CD4-positive, alpha-beta T cell treated with Interleukin-15 for 4 hours (primary cell): Measurements from ENCODE around the gene INSL3.
"Not testable (repeated sequence)": the region's sequence is repeated elsewhere in the genome, so short reads cannot be mapped to it uniquely, and the experiment has no call there.

ENCODE experiments used
- DNase-seq: peaks from one replicate; pipeline ENCODE4 v3.0.0-alpha.2; 2020; ENCODE audit warnings: low spot score

The INSL3 gene

GRCh38 chr19:17812099-17812498, 9.2 kb downstream of the INSL3 start:
- DNase-seq: no peak

- no peak for DNase-seq
Observed at GRCh38 chr19:17811681-17812080, 9.6 kb downstream of the INSL3 start.

GRCh38 chr19:17811103-17811502, 10.2 kb downstream of the INSL3 start:
- no peak for DNase-seq

GRCh38 chr19:17807731-17808316, 13.5 kb downstream of the INSL3 start:
- DNase-seq: no peak

- DNase-seq: no peak
Observed at GRCh38 chr19:17806945-17807344, 14.4 kb downstream of the INSL3 start.

- no peak for DNase-seq
Observed at GRCh38 chr19:17805427-17805826, 15.9 kb downstream of the INSL3 start.

- peak; percentile 35 for DNase-seq
Observed at GRCh38 chr19:17803264-17803896, 17.9 kb downstream of the INSL3 start.

- no peak for DNase-seq
Observed at GRCh38 chr19:17802137-17802858, 19.0 kb downstream of the INSL3 start.

GRCh38 chr19:17798599-17798998, 22.7 kb downstream of the INSL3 start:
- DNase-seq: not testable (repeated sequence)

GRCh38 chr19:17797424-17798201, 23.7 kb downstream of the INSL3 start:
- no peak for DNase-seq

GRCh38 chr19:17796838-17797423, 24.4 kb downstream of the INSL3 start:
- no peak for DNase-seq

GRCh38 chr19:17796013-17796837, 25.1 kb downstream of the INSL3 start:
- no peak for DNase-seq

- no peak for DNase-seq
Observed at GRCh38 chr19:17795495-17795856, 25.8 kb downstream of the INSL3 start.

- DNase-seq: no peak
Observed at GRCh38 chr19:17794731-17795494, 26.4 kb downstream of the INSL3 start, which contains the start of gene B3GNT3. Gene B3GNT3, plus strand, starts transcription at chr19:17795138. Its CDS starts 12,670 bp downstream, at chr19:17807808.

- no peak for DNase-seq
Observed at GRCh38 chr19:17794412-17794730, 26.9 kb downstream of the INSL3 start.

- DNase-seq: no peak
Observed at GRCh38 chr19:17790059-17790780, 31.1 kb downstream of the INSL3 start.

GRCh38 chr19:17788632-17789031, 32.7 kb downstream of the INSL3 start:
- no peak for DNase-seq

- no peak for DNase-seq
Observed at GRCh38 chr19:17787274-17787913, 33.9 kb downstream of the INSL3 start.

- DNase-seq: peak; percentile 67
Observed at GRCh38 chr19:17784201-17785008, 36.9 kb downstream of the INSL3 start.
